Pancreas (tissue), 10 donors: ENCODE results near the gene ZNF175. TPM values are rescaled to one million over a fixed set of nuclear protein-coding genes. Genes with fewer than 3 reads are reported as not detected.

Source experiments
- ATAC-seq, 4 donors: fragments of 200-7000 bp; cut with Tn5 transposase; one replicate each; pipeline versions ENCODE4 v1.8.0 to v1.9.1; 2020; ENCODE audit warnings: mild to moderate bottlenecking in 4 of 4, moderate library complexity in 4 of 4
- DNase-seq, 6 donors: peaks; one replicate each; pipeline ENCODE4 v3.0.0-alpha.2; 2020
- FAIRE-seq: peaks from 2 replicates; lab custom pipeline; 2012; peaks lifted over from hg19 to GRCh38; lab: Jason Lieb, UNC
- H3K27ac ChIP-seq, 4 donors: fragments of 200-600 bp; sonication (generic); 1 replicate in 3 of 4; 2 replicates in 1 of 4; pipeline versions ENCODE4 v1.5.0 to v1.8.0; 2020
- H3K27me3 ChIP-seq, 4 donors: fragments of 200-600 bp; one replicate each; pipeline ENCODE4 v1.8.0; 2021
- H3K36me3 ChIP-seq, 3 donors: fragments of 200-600 bp; sonication (generic) in 1 of 3; one replicate each; pipeline versions ENCODE4 v1.5.0 to v1.8.0; 2020 to 2021
- H3K4me1 ChIP-seq, 3 donors: fragments of 200-600 bp; one replicate each; pipeline ENCODE4 v1.8.0; 2021
- H3K4me3 ChIP-seq, 4 donors: fragments of 200-600 bp; sonication (generic) in 2 of 4; one replicate each; pipeline versions ENCODE4 v1.5.0 to v1.8.0; 2020 to 2021
- H3K9me3 ChIP-seq, 4 donors: fragments of 200-600 bp; one replicate each; pipeline ENCODE4 v1.8.0; 2021
- WGBS, 2 donors: extraction: QIAGEN DNeasy Blood & Tissue Kit; methylation state at CpG; one replicate each; pipeline ENCODE4 v1.1.7; 2013; 5-methylcytosine and 5-hydroxymethylcytosine counted together
- intact Hi-C, 3 donors: fragments of 100-400 bp; cut with DNase I; formaldehyde crosslinking; loops; one replicate each; pipeline versions ENCODE4 v1.11.1 to v1.14.2; 2022
- polyA plus RNA-seq, 2 donors: library from polyadenylated mRNA; stranded (reverse); fragments of 200-250 nt; gene quantifications; one replicate each; pipeline ENCODE4 v1.2.3, GENCODE V29; 2013
- total RNA-seq, 6 donors: library from RNA; stranded (reverse); fragmentation: NEBNext Ultra II Directional in 4 of 6; extraction: Animal tissue kit (Norgen Biotek cat#: 25700) in 4 of 6; gene quantifications; one replicate each; pipeline versions ENCODE4 v1.2.1 to v1.2.4, GENCODE V29; 2021 to 2023
- TF ChIP-seq, protein P1 (sequence below), 4 donors: fragments of 200-600 bp; sonication (generic) in 3 of 4; IDR thresholded peaks; one replicate each; pipeline versions ENCODE4 v1.5.0 to v1.8.0; 2021; ENCODE audit warnings: antibody characterized with exemption in 4 of 4
- donor health status: healthy with polysubstance abuse.
- donor health status: DM: no; HTN: no; CAD: no; lungs with moderate emphysema.
- donor health status: DM: no; HTN: no; CAD: no.
- donor health status: control.
- donor health status: control.
- donor health status: Bipolar disorder and iron deficiency.
- donor health status: DM: yes; HTN: yes; CAD: no.
- donor health status: DM: no; HTN: no; CAD: no.
- donor health status: DM: no; HTN: no; CAD: no.
- donor health status: DM: yes; HTN: yes; CAD: no.

Gene ZNF175
- total and polyA plus RNA-seq, 8 donors: 2.0 to 8.0 (median 4.3) TPM

DNA sequence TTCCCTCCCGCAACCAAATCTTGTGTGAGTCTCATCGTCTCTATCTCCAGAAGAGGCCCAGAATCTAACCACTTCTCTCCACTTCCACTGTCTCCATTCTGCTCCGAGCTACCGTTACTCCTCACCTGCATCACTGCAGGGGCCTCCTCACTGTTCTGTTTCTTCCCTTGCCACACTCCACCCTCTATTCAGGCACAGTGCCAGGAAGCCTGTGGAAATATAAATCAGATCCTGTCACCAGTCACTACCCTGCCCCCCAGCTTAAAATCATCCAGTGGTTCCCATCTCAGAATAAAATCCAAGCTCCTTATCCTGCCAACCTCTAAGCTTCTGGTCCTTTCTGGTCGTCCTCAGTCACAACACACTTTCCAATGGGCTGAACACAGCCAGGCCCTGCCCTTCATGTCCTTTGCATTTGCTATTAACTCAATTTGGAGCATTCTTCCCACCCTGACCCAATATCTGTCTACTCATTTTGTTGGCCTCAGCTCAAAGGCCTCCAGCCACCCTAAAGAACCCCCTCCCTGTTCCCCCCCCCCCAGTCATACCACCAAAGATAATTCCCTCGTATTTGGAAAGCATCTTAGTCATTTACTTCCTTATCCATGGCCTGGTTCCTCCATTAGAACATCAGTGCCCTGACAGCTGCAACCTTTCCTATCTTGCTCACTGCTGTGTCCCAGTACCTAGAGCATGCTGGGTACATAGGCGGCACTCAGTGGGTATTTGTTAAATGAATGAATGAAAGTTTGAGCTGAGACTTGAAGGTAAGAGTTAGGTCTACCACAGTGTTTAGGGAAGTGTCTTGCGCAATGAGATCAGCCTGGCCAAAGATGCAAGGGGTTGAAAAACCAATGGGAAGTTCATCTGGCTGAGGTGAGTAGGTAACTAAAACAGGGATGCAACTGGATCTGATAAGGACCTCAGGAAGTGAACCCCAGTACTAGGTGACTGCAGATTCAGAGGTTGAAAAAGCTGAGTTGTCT is 24.4 kb downstream of the ZNF175 start:
- FAIRE-seq (no peak), DNase-seq (no peak), ATAC-seq (no peak)
- H3K27me3 ChIP-seq: no peaks in the 10 kb centered on the region
- no peaks in the 10 kb centered on the region for H3K9me3 ChIP-seq
- H3K27ac ChIP-seq: no peak overlapping the region
- H3K4me3 ChIP-seq: peak overlapping the region in 3 of 4 donors; percentile 53 to 81 (median 68)
- no peaks in the 10 kb centered on the region for H3K36me3 ChIP-seq
- TF ChIP-seq, protein P1, sequence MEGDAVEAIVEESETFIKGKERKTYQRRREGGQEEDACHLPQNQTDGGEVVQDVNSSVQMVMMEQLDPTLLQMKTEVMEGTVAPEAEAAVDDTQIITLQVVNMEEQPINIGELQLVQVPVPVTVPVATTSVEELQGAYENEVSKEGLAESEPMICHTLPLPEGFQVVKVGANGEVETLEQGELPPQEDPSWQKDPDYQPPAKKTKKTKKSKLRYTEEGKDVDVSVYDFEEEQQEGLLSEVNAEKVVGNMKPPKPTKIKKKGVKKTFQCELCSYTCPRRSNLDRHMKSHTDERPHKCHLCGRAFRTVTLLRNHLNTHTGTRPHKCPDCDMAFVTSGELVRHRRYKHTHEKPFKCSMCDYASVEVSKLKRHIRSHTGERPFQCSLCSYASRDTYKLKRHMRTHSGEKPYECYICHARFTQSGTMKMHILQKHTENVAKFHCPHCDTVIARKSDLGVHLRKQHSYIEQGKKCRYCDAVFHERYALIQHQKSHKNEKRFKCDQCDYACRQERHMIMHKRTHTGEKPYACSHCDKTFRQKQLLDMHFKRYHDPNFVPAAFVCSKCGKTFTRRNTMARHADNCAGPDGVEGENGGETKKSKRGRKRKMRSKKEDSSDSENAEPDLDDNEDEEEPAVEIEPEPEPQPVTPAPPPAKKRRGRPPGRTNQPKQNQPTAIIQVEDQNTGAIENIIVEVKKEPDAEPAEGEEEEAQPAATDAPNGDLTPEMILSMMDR (IDR thresholded peaks at IDR 0.05): no peak
- H3K4me1 ChIP-seq: peaks cover 0 to 11% (median 0%) of the 10 kb centered on the region in 3 donors
- WGBS, 2 donors: 87 to 89% methylated on average over 8 of the region's 8 CpGs
- intact Hi-C loops: no loop called here

DNA sequence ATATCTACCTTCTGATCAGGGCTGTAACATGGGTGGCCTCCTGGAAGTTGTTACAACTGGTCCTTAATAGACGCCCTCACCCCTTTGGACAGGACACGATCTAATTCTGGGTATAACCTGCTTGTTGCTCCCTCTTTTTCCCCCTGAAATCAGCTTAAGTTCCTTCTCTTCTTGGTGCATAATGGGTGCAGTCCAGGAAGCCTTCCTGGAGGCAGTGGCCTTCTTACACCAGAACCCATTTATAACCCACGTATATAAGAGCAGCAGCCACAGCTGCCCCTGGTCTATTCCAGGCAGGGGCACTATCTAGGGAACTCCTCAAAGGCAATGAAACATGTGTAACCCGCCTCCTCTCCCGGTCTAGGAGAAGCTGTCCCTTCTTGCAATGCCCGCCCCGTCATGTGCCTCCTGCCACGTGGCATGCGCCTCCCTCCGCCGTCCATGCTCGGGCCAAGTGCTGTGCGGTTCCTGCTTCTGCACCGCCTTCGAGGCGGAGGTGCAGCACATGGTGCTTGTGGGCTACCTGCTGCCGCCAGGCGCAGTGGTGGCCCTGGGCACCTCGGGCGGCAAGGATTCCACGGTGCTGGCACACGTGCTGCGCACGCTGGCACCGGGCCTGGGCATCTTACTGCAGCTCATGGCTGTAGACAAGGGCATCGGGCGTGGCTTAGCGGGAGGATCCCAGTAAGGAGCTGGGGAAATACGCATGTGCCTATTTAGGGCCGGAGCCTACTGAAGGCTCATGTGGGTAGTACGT is 27.3 kb downstream of the ZNF175 start:
- DNase-seq (peak in 2 of 6 donors; percentile 37 to 55), FAIRE-seq (no peak), ATAC-seq (no peak)
- intact Hi-C loops: no loop called here
- H3K36me3 ChIP-seq: no peaks in the 10 kb centered on the region
- no peaks in the 10 kb centered on the region for H3K9me3 ChIP-seq
- no peaks in the 10 kb centered on the region for H3K27me3 ChIP-seq
- H3K27ac ChIP-seq: no peak overlapping the region
- peaks cover 0 to 8% (median 0%) of the 10 kb centered on the region in 3 donors for H3K4me1 ChIP-seq
- 96% methylated on average over 31 of the region's 31 CpGs for WGBS, 2 donors
- no peak overlapping the region for H3K4me3 ChIP-seq
- TF ChIP-seq, protein P1 (IDR thresholded peaks at IDR 0.05): no peak

DNA sequence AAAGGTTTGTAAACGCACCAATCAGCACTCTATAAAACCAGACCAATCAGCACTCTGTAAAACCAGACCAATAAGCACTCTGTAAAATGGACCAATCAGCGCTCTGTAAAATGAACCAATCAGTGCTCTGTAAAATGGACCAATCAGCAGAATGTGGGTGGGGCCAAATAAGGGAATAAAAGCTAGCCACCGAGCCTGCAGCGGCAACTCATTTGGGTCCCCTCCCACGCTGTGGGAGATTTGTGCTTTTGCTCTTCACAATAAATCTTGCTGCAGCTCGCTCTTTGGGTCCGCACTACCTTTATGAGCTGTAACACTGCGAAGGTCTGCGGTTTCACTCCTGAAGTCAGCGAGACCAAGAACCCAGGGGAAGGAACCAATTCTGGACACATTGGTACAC is 28.0 kb downstream of the ZNF175 start:
- Histone ChIP-seq H3K4me3 (no peak overlapping the region), H3K36me3 (no peaks in the 10 kb centered on the region), H3K27me3 (no peaks in the 10 kb centered on the region), H3K9me3 (no peaks in the 10 kb centered on the region), H3K4me1 (peaks cover 0 to 4% (median 0%) of the 10 kb centered on the region in 3 donors), H3K27ac (no peak overlapping the region)
- FAIRE-seq: no peak
- 95 to 96% methylated on average over 10 of the region's 10 CpGs for WGBS, 2 donors
- TF ChIP-seq, protein P1 (IDR thresholded peaks at IDR 0.05): no peak
- intact Hi-C loops: no loop called here
- ATAC-seq: no peak
- no peak for DNase-seq

DNA sequence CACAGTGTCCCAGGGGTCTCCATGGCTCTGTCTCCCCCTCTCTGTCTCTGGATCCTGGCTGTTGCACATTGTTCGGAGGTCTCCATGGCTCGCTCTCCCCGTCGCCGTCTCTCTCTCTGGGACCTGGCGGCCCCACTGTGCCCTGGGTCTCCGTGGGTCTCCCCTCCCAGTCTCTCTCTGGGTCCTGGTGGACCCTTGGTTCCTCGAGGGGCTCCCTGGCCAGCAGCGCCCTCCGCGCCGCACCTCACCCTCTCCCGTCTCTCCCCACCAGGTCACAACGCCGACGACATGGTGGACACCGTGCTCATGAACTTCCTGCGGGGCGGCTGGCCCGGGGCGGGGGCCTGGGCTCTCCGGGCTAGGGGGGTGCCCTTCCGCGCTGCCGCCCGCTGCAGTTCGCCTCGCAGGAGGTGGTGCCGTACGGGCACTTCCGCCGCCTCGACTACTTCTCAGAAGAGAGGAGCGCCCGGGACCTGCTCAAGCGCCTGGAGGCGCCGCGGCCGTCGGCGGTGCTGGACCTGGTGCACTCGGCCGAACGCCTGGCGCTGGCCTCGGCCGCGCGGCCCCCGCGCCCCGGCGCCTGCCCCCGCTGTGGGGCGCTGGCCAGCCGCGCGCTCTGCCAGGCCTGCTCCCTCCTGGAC is 30.0 kb downstream of the ZNF175 start:
- FAIRE-seq (no peak), ATAC-seq (no peak), DNase-seq (peak in 1 of 6 donors; percentile 55)
- Histone ChIP-seq H3K9me3 (no peaks in the 10 kb centered on the region), H3K27me3 (no peaks in the 10 kb centered on the region), H3K4me1 (no peaks in the 10 kb centered on the region), H3K36me3 (no peaks in the 10 kb centered on the region), H3K4me3 (no peak overlapping the region), H3K27ac (no peak overlapping the region)
- TF ChIP-seq, protein P1 (IDR thresholded peaks at IDR 0.05): no peak
- WGBS, 2 donors: 54 to 55% methylated on average over 48 to 59 of the region's 59 CpGs
- intact Hi-C loops: no loop called here
